Inflammatory macrophage (primary cell): ENCODE measurements around the gene METTL25B.

Source experiments
- DNase-seq, 2 donors: peaks; one replicate each; pipeline ENCODE4 v3.0.0-alpha.2; 2020 to 2022

Gene METTL25B

GRCh38 chr1:156768610-156769295 is 40.5 kb downstream of the METTL25B start:
- DNase-seq, result no peak

GRCh38 chr1:156772222-156772621 is 44.0 kb downstream of the METTL25B start:
- DNase-seq, result no peak

GRCh38 chr1:156772728-156773497 is 44.6 kb downstream of the METTL25B start:
- DNase-seq, result no peak

- no peak for DNase-seq
Observed at GRCh38 chr1:156773607-156774006, 45.3 kb downstream of the METTL25B start.

GRCh38 chr1:156775799-156776198 is 47.5 kb downstream of the METTL25B start:
- DNase-seq, result no peak

GRCh38 chr1:156776942-156777341 is 48.7 kb downstream of the METTL25B start:
- DNase-seq, result no peak

GRCh38 chr1:156777573-156777972 is 49.3 kb downstream of the METTL25B start:
- no peak for DNase-seq

- DNase-seq, result peak in 1 of 2 donors; percentile 13
Observed at GRCh38 chr1:156781585-156782186, 53.4 kb downstream of the METTL25B start.

- no peak for DNase-seq
Observed at GRCh38 chr1:156785458-156785857, 57.2 kb downstream of the METTL25B start.
